AG04450 (cell line): ENCODE results near the gene TANGO2. TPM values are rescaled to one million over a fixed set of nuclear protein-coding genes. Genes with fewer than 3 reads are reported as not detected.

Experiments used
- CTCF ChIA-PET: fragments of 300-600, 350-600 bp; formaldehyde crosslinking; extraction: SDS; loops from one replicate; lab custom pipeline; 2022; ENCODE audit warnings: antibody characterized with exemption, inconsistent platforms; lab: Charles Lee
- POLR2A ChIA-PET: fragments of 350-600 bp; formaldehyde crosslinking; extraction: SDS; loops from one replicate; lab custom pipeline; 2021; ENCODE audit warnings: antibody characterized with exemption, inconsistent platforms; lab: Yijun Ruan, JAX
- DNase-seq: peaks from one replicate; pipeline ENCODE4 v3.0.0-alpha.2; 2011; ENCODE audit warnings: low read depth, low spot score
- H3K27ac ChIP-seq: one replicate; pipeline ENCODE4 v1.5.1; 2012; ENCODE audit warnings: low read depth, low read length, control low read depth
- H3K27me3 ChIP-seq: one replicate; pipeline ENCODE4 v1.6.0; 2012; ENCODE audit warnings: low read length; ENCODE audit not compliant: control insufficient read depth, insufficient read depth
- H3K4me3 ChIP-seq: 2 replicates; pipeline ENCODE4 v1.5.1; 2011; ENCODE audit warnings: mild to moderate bottlenecking, low read depth, low read length, control low read depth
- H3K9me3 ChIP-seq: 2 replicates; pipeline ENCODE4 v1.5.1; 2012; ENCODE audit warnings: low read length; ENCODE audit not compliant: control insufficient read depth, insufficient read depth
- polyA plus RNA-seq: library from polyadenylated mRNA; depleted of rRNA; stranded (reverse); fragments of >200 nt; gene quantifications from 2 replicates; pipeline ENCODE4 v1.2.3, GENCODE V29; 2011
- TF ChIP-seq, protein P1 (sequence below): IDR thresholded peaks from 2 replicates; pipeline ENCODE4 v1.5.1; 2011; ENCODE audit warnings: low read depth, low read length, control low read depth, inconsistent platforms

TANGO2 gene
- polyA plus RNA-seq, 1 experiment, result 21.3 TPM

DNA sequence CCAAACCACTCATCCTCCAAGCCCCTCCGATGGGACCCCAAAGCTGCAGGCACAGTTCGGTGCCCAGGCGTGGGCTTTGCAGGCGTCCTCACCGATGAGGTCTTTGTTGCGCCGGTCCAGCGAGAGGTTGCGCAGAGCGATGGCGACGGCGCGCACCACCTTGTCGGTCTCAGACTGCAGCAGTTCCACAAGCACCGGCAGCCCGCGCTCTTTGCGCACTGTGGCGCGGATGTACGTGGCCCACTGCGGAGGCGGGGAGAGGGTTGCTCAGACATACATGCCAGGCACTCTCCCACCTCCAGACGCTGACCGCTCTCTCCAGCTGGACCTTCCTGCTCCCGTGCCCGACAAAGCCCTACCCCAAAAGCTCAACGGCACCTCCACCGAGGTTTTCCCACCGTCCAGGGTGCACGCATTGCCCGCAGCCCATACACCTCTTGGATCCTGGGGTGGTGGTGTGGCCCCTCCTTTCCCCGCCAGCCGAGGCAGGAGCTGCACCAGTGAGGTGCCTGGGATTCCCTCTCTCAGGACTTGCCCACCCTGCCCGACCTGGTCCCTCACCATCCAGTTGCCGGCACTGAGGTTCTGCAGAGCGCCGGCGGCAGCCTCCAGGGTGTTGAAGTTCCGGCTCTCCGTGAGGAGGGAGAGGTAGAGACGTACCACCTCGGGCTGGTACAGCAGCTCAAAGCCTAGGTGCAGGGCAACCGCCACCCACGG is 47.2 kb upstream of the TANGO2 start:
- TF ChIP-seq, protein P1, sequence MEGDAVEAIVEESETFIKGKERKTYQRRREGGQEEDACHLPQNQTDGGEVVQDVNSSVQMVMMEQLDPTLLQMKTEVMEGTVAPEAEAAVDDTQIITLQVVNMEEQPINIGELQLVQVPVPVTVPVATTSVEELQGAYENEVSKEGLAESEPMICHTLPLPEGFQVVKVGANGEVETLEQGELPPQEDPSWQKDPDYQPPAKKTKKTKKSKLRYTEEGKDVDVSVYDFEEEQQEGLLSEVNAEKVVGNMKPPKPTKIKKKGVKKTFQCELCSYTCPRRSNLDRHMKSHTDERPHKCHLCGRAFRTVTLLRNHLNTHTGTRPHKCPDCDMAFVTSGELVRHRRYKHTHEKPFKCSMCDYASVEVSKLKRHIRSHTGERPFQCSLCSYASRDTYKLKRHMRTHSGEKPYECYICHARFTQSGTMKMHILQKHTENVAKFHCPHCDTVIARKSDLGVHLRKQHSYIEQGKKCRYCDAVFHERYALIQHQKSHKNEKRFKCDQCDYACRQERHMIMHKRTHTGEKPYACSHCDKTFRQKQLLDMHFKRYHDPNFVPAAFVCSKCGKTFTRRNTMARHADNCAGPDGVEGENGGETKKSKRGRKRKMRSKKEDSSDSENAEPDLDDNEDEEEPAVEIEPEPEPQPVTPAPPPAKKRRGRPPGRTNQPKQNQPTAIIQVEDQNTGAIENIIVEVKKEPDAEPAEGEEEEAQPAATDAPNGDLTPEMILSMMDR, result no peak
- POLR2A ChIA-PET, result interaction anchor here (1.2 kb wide), 1 partner anchor 13 kb away, joined by 3 read pairs; no protein-coding TSS in a partner anchor
- no peaks in the 10 kb centered on the region; the same call in 1 of the 2 replicates for H3K9me3 ChIP-seq
- CTCF ChIA-PET, result interaction anchor here (1.4 to 1.8 kb wide), 2 partner anchors 11 to 39 kb away, joined by 3 to 8 read pairs; no protein-coding TSS in a partner anchor
- H3K27me3 ChIP-seq, result no peaks in the 10 kb centered on the region
- no peak overlapping the region for H3K4me3 ChIP-seq
- H3K27ac ChIP-seq, result peak overlapping the region; percentile 21
- DNase-seq, result no peak

DNA sequence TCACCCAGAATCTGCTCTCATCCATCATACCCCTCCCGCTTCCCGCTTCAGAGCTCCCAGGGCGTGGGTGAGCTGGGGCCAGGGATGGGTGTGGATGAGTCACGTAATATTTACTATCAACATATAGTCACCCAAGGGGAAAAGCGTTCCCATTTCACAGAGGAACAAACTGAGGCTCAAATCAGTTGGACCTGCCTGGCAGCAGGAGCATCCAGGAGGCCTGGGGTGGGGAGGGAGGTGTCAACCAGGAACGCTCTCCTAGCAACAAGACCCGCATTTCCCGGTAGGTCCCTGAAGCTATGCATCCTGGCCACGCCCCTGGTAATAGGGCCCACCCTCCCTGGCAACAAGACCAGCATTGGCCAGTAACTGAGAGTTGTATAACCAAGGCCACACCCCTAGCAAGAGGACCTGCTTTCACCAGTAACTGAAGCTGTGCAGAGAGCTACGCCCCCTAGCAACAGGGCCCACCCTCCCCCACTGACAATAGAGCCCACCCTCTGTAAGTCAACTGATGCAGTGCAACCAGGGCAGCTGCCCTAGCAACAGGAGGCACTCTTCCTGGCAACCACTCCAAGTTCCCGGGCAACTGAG is 46.5 kb upstream of the TANGO2 start:
- POLR2A ChIA-PET, result no interaction called here
- H3K9me3 ChIP-seq, result no peaks in the 10 kb centered on the region; the same call in 1 of the 2 replicates
- H3K4me3 ChIP-seq, result no peak overlapping the region
- CTCF ChIA-PET, result interaction anchor here (1.4 to 1.8 kb wide), 2 partner anchors 12 to 39 kb away, joined by 3 to 8 read pairs; no protein-coding TSS in a partner anchor
- TF ChIP-seq, protein P1, result no peak
- H3K27ac ChIP-seq, result peak overlapping the region; percentile 21
- H3K27me3 ChIP-seq, result no peaks in the 10 kb centered on the region
- DNase-seq, result no peak

DNA sequence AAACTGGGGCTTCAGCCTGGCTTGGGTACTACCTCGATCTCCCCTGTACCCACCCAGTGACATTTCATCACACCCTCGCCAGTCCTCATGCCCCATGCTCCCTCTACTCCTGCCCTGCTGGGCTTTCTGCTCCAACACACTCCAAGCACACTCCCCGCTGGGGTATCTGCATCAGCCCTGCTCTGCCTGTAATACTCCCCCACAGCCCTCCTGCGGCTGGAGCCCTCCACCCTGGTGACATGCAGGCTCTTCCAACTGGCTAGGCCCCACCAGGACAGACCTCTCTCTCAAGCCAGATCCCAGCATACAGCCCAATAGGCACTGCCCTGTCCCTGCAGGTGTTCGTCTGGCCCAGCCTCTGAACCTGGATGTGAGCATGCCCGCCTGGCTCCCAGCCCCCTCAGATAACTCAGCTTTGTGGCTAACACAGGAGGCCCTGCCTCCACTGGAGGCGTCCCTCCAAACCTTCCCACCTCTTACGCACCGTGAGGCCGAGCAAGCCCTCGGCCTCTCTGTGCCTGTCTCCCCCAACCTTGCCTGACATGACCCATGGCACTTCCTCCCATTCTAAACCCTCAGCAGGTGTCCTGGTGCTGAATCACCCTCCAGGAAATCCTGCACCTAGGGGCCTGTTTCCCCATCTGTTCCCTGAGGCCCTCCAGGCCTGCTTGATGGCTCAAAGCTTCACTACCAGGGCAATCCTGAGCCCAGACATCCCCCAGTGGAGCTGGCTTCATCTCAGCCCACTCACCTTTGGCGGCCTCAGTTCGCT is 45.8 kb upstream of the TANGO2 start:
- H3K9me3 ChIP-seq, result no peaks in the 10 kb centered on the region; the same call in 1 of the 2 replicates
- no peak overlapping the region for H3K4me3 ChIP-seq
- DNase-seq, result no peak
- no peaks in the 10 kb centered on the region for H3K27me3 ChIP-seq
- H3K27ac ChIP-seq, result no peak overlapping the region
- ChIA-PET CTCF (interaction anchor here (1.4 kb wide), 1 partner anchor 13 kb away, joined by 3 read pairs; no protein-coding TSS in a partner anchor), POLR2A (interaction anchor here (1.2 kb wide), 1 partner anchor 11 kb away, joined by 4 read pairs; no protein-coding TSS in a partner anchor)
- TF ChIP-seq, protein P1, result no peak

DNA sequence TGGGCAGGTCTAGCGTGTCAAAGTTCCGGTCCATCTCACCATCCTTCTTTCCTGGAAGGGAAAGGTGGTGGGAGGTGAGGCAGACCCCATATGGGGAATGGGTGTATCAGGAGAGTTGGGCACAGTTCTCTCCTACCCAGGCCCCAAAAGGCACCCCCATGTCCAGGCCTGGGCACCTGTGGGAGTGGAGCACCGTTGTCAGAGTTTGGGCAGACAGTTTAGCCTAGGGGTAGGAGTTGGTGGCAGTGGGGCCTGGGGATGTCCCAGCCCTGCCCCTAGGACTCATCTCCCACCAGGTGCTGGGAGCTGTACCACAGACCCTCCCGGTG is 45.2 kb upstream of the TANGO2 start:
- ChIA-PET CTCF (no interaction called here), POLR2A (interaction anchor here (1.2 kb wide), 1 partner anchor 11 kb away, joined by 4 read pairs; no protein-coding TSS in a partner anchor)
- no peak overlapping the region for H3K4me3 ChIP-seq
- no peaks in the 10 kb centered on the region for H3K27me3 ChIP-seq
- DNase-seq, result no peak
- H3K27ac ChIP-seq, result no peak overlapping the region
- H3K9me3 ChIP-seq, result no peaks in the 10 kb centered on the region; the same call in 1 of the 2 replicates
- TF ChIP-seq, protein P1, result no peak
